ENCODE results near the gene CFAP206. TPM values are rescaled to one million over a fixed set of nuclear protein-coding genes. Genes with fewer than 3 reads are reported as not detected.

CFAP206 gene
- total RNA-seq (2014; rRNA removed; shearing (Covaris generic)) = not detected in 2 replicates
- 0.14 and 0.16 TPM in 2 replicates for polyA plus RNA-seq (2015; cell fraction: cytosol; rRNA removed)
- polyA plus RNA-seq (2015; cell fraction: nucleus; rRNA removed) = 0.16 TPM in 1 of 2 replicates, not detected in the other

- DNase-seq (ENCODE audit: low read depth) = peak; percentile 81
Measured at GRCh38 chr6:87407901-87408720, at the start of gene CFAP206. Gene CFAP206 (plus strand): TSS chr6:87407972. CDS start chr6:87409840, 1,868 bp downstream.

GRCh38 chr6:87364602-87365252, 43.0 kb upstream of the CFAP206 start:
- DNase-seq (ENCODE audit: low read depth) = no peak

GRCh38 chr6:87366072-87366827, 41.5 kb upstream of the CFAP206 start:
- peak; percentile 31 for DNase-seq (ENCODE audit: low read depth)

GRCh38 chr6:87366899-87367298, 40.9 kb upstream of the CFAP206 start:
- no peak for DNase-seq (ENCODE audit: low read depth)

- DNase-seq (ENCODE audit: low read depth) = no peak
Measured at GRCh38 chr6:87373377-87373776, 34.4 kb upstream of the CFAP206 start.

- DNase-seq (ENCODE audit: low read depth) = no peak
Measured at GRCh38 chr6:87375315-87375714, 32.5 kb upstream of the CFAP206 start.

GRCh38 chr6:87376643-87377042, 31.1 kb upstream of the CFAP206 start:
- DNase-seq (ENCODE audit: low read depth) = no peak

GRCh38 chr6:87378947-87379346, 28.8 kb upstream of the CFAP206 start:
- DNase-seq (ENCODE audit: low read depth) = no peak

- DNase-seq (ENCODE audit: low read depth) = no peak
Measured at GRCh38 chr6:87382861-87383260, 24.9 kb upstream of the CFAP206 start.

GRCh38 chr6:87384038-87384437, 23.7 kb upstream of the CFAP206 start:
- no peak for DNase-seq (ENCODE audit: low read depth)

- DNase-seq (ENCODE audit: low read depth) = no peak
Measured at GRCh38 chr6:87384449-87384848, 23.3 kb upstream of the CFAP206 start.

- DNase-seq (ENCODE audit: low read depth) = peak; percentile 31
Measured at GRCh38 chr6:87391334-87391733, 16.4 kb upstream of the CFAP206 start.

- DNase-seq (ENCODE audit: low read depth) = peak; percentile 62
Measured at GRCh38 chr6:87393026-87393622, 14.6 kb upstream of the CFAP206 start.

GRCh38 chr6:87395431-87395830, 12.3 kb upstream of the CFAP206 start:
- no peak for DNase-seq (ENCODE audit: low read depth)

GRCh38 chr6:87396595-87397392, 11.0 kb upstream of the CFAP206 start:
- DNase-seq (ENCODE audit: low read depth) = no peak

GRCh38 chr6:87397656-87398055, 10.1 kb upstream of the CFAP206 start:
- DNase-seq (ENCODE audit: low read depth) = no peak

GRCh38 chr6:87401832-87402231, 5.9 kb upstream of the CFAP206 start:
- DNase-seq (ENCODE audit: low read depth) = no peak

- peak; percentile 41 for DNase-seq (ENCODE audit: low read depth)
Measured at GRCh38 chr6:87407561-87407900, 241 bp upstream of the CFAP206 start.

GRCh38 chr6:87408721-87409155, 966 bp downstream of the CFAP206 start:
- DNase-seq (ENCODE audit: low read depth) = no peak

- DNase-seq (ENCODE audit: low read depth) = no peak
Measured at GRCh38 chr6:87419266-87419665, 11.5 kb downstream of the CFAP206 start.

- DNase-seq (ENCODE audit: low read depth) = no peak
Measured at GRCh38 chr6:87420360-87420759, 12.6 kb downstream of the CFAP206 start.

All from HT1080 (cell line).